GM12878 (cell line): Measurements from ENCODE around the gene SLC24A4. TPM values are rescaled to one million over a fixed set of nuclear protein-coding genes. Genes with fewer than 3 reads are reported as not detected.

Source experiments
- ATAC-seq: fragments of 200-7000 bp; cut with Tn5 transposase; 3 replicates; pipeline ENCODE4 v1.9.1; 2020; ENCODE audit warnings: mild to moderate bottlenecking, moderate library complexity
- BruUV-seq: library from RNA; stranded (reverse); fragments of 400-500 nt; replicated peaks from 2 replicates; lab custom pipeline; 2021; lab: Mats Ljungman, UMichigan
- CTCF ChIA-PET: fragments of 300-600 bp; sonication (Branson Sonifier 250); formaldehyde crosslinking; extraction: SDS; loops from one replicate; lab custom pipeline; 2021; ENCODE audit warnings: inconsistent platforms; lab: Yijun Ruan, JAX
- POLR2A ChIA-PET: fragments of 350-600 bp; formaldehyde crosslinking; extraction: SDS; loops from one replicate; lab custom pipeline; 2021; ENCODE audit warnings: inconsistent platforms; lab: Charles Lee
- RAD21 ChIA-PET: fragments of 300-600 bp; sonication (Branson Sonifier 250); formaldehyde crosslinking; loops from one replicate; lab custom pipeline; 2023; ENCODE audit warnings: antibody characterized with exemption; ENCODE audit not compliant: unreplicated experiment; lab: Charles Lee
- SMC1A ChIA-PET: fragments of 300-600 bp; sonication (Branson Sonifier 250); formaldehyde crosslinking; loops from one replicate; lab custom pipeline; 2023; ENCODE audit not compliant: unreplicated experiment, uncharacterized antibody; lab: Charles Lee
- DNase-seq: peaks from one replicate; pipeline ENCODE4 v3.0.0-alpha.2; 2011; ENCODE audit warnings: low read depth, low spot score
- FAIRE-seq: peaks from 3 replicates; lab custom pipeline; 2011; peaks lifted over from hg19 to GRCh38; lab: Jason Lieb, UNC
- H2AFZ ChIP-seq: 2 replicates; pipeline ENCODE4 v1.6.0; 2011; ENCODE audit warnings: low read depth, low read length, control low read depth; ENCODE audit not compliant: control insufficient read depth
- H3K27ac ChIP-seq: 2 replicates; pipeline ENCODE4 v1.5.1; 2011; ENCODE audit warnings: control low read depth; ENCODE audit not compliant: control insufficient read depth, insufficient read depth
- H3K27me3 ChIP-seq, 2 experiments: replicated peaks in 1 of 2; 2 replicates each; pipeline versions ENCODE4 v1.6.0 to v1.6.1; 2011; ENCODE audit warnings: low read length in 1 of 2; ENCODE audit not compliant: control insufficient read depth in 2 of 2, insufficient read depth in 2 of 2
- H3K36me3 ChIP-seq, 2 experiments: 2 replicates each; pipeline ENCODE4 v1.5.1; 2011; ENCODE audit warnings: low read length in 1 of 2; ENCODE audit not compliant: control insufficient read depth in 2 of 2, insufficient read depth in 2 of 2
- H3K4me1 ChIP-seq: 2 replicates; pipeline ENCODE4 v1.6.1; 2011; ENCODE audit warnings: mild to moderate bottlenecking, low read length, moderate library complexity, mixed read lengths; ENCODE audit not compliant: control insufficient read depth, insufficient read depth
- H3K4me2 ChIP-seq: 2 replicates; pipeline ENCODE4 v1.6.0; 2011; ENCODE audit warnings: control low read depth; ENCODE audit not compliant: control insufficient read depth, insufficient read depth
- H3K4me3 ChIP-seq: fragments of 200-600 bp; sonication (generic); 2 replicates; pipeline ENCODE4 v1.5.1; 2016
- H3K79me2 ChIP-seq: 2 replicates; pipeline ENCODE4 v1.6.0; 2011; ENCODE audit warnings: low read length; ENCODE audit not compliant: control insufficient read depth, insufficient read depth
- H3K9ac ChIP-seq: 2 replicates; pipeline ENCODE4 v1.8.0; 2011; ENCODE audit warnings: low read length, control low read depth, mixed read lengths; ENCODE audit not compliant: control insufficient read depth, insufficient read depth
- H3K9me3 ChIP-seq: replicated peaks from 3 replicates; pipeline ENCODE4 v1.5.1; 2011; ENCODE audit warnings: mild to moderate bottlenecking, low read length; ENCODE audit not compliant: control insufficient read depth, insufficient read depth
- H4K20me1 ChIP-seq: 2 replicates; pipeline ENCODE4 v1.6.0; 2011; ENCODE audit not compliant: control insufficient read depth, insufficient read depth
- ATF2 ChIP-seq: IDR thresholded peaks from 2 replicates; pipeline ENCODE4 v1.6.1; 2012; ENCODE audit warnings: low read length, inconsistent platforms
- HDAC6 ChIP-seq: fragments of 200-600 bp; sonication (generic); IDR thresholded peaks from one replicate; pipeline ENCODE4 v1.8.0; 2017; ENCODE audit warnings: antibody characterized with exemption; ENCODE audit not compliant: unreplicated experiment
- IKZF2 ChIP-seq, 2 experiments: fragments of 450-650 bp; IDR thresholded peaks; 2 replicates each; pipeline ENCODE4 v1.6.1; 2017; ENCODE audit warnings: mild to moderate bottlenecking in 2 of 2, moderate library complexity in 2 of 2
- IRF3 ChIP-seq: fragments of 450-650 bp; IDR thresholded peaks from 2 replicates; pipeline ENCODE4 v1.6.1; 2014; ENCODE audit warnings: mild to moderate bottlenecking
- IRF4 ChIP-seq: IDR thresholded peaks from 2 replicates; pipeline ENCODE4 v1.6.1; 2011; ENCODE audit warnings: low read depth, low read length
- MEF2A ChIP-seq: IDR thresholded peaks from 2 replicates; pipeline ENCODE4 v1.6.1; 2011; ENCODE audit warnings: low read depth, mild to moderate bottlenecking, low read length, moderate library complexity; ENCODE audit not compliant: insufficient read depth
- MEF2B ChIP-seq: fragments of 450-650 bp; IDR thresholded peaks from 2 replicates; pipeline ENCODE4 v1.6.1; 2018; ENCODE audit warnings: mild to moderate bottlenecking, moderate library complexity; ENCODE audit not compliant: partially characterized antibody, poor library complexity, severe bottlenecking
- POLR2A ChIP-seq: IDR thresholded peaks from 2 replicates; pipeline ENCODE4 v1.6.1; 2011; ENCODE audit warnings: low read depth, mild to moderate bottlenecking, low read length
- POLR2AphosphoS5 ChIP-seq: IDR thresholded peaks from 2 replicates; pipeline ENCODE4 v1.6.1; 2011; ENCODE audit warnings: mild to moderate bottlenecking, low read length, inconsistent platforms
- RBBP5 ChIP-seq: fragments of 200-600 bp; sonication (generic); conservative IDR thresholded peaks from 2 replicates; pipeline ENCODE4 v1.6.1; 2016
- SIN3A ChIP-seq: IDR thresholded peaks from 2 replicates; pipeline ENCODE4 v1.6.1; 2012; ENCODE audit warnings: low read depth, low read length, improper control_type of control experiment
- TARDBP ChIP-seq: IDR thresholded peaks from 2 replicates; pipeline ENCODE4 v1.6.1; 2016; ENCODE audit warnings: borderline replicate concordance
- TCF7 ChIP-seq: IDR thresholded peaks from 2 replicates; pipeline ENCODE4 v1.6.1; 2014; ENCODE audit warnings: antibody characterized with exemption, borderline replicate concordance
- YBX1 ChIP-seq: fragments of 450-650 bp; IDR thresholded peaks from 2 replicates; pipeline ENCODE4 v1.6.1; 2016; ENCODE audit warnings: antibody characterized with exemption
- ZSCAN29 ChIP-seq: fragments of 450-650 bp; IDR thresholded peaks from 2 replicates; pipeline ENCODE4 v1.6.1; 2017; ENCODE audit warnings: mild to moderate bottlenecking, moderate library complexity
- WGBS: methylation state at CpG from one replicate; pipeline ENCODE4 v1.1.6; 2016; ENCODE audit warnings: low lambda C conversion rate; ENCODE audit not compliant: insufficient replicate concordance, insufficient coverage; ENCODE audit errors: missing lambda C conversion rate; 5-methylcytosine and 5-hydroxymethylcytosine counted together
- in situ Hi-C: fragments of 300-500 bp; cut with MboI; formaldehyde crosslinking; loops from 9 replicates; pipeline ENCODE4 v1.14.3; 2018; ENCODE audit warnings: mixed read lengths
- intact Hi-C: fragments of 100-400 bp; cut with micrococcal nuclease; formaldehyde crosslinking; loops from one replicate; pipeline ENCODE4 v1.14.2; 2022; ENCODE audit not compliant: unreplicated experiment
- polyA plus RNA-seq, 11 experiments: library from polyadenylated mRNA; depleted of rRNA in 4 of 11; unstranded in 6 of 11; stranded (reverse) in 5 of 11; fragments of >200 nt; fragmentation: Nextera tagmentation in 4 of 11; fragmentation: Illumina TruSeq in 1 of 11; extraction: Ambion mirVana in 4 of 11; extraction: Trizol in 1 of 11; gene quantifications; 1 replicate in 1 of 11; 2 replicates in 10 of 11; pipeline versions ENCODE4 v1.2.1 to v1.2.3, GENCODE V29; 2011 to 2016; ENCODE audit warnings: inconsistent platforms in 2 of 11, missing spikeins in 2 of 11, low read depth in 1 of 11
- total RNA-seq, 4 experiments: library from RNA; depleted of rRNA in 3 of 4; stranded (reverse); fragments of >200 nt in 3 of 4; fragmentation: Illumina TruSeq in 1 of 4; extraction: Trizol in 1 of 4; gene quantifications; 2 replicates each; pipeline versions ENCODE4 v1.2.1 to v1.2.3, GENCODE V29; 2013 to 2021

SLC24A4 gene
- total and polyA plus RNA-seq, 10 of the 15 experiments (the other 5 are each of a cell fraction or from before 2014, with no cell fraction given): under 0.01 to 0.46 (median 0.04) TPM; not detected in 5

GRCh38 chr14:92431199-92431725, 108.3 kb downstream of the SLC24A4 start:
- no TSS peak for BruUV-seq
- no peaks in the 10 kb centered on the region for H4K20me1 ChIP-seq
- no peak for DNase-seq
- H3K9ac ChIP-seq: no peak overlapping the region
- in situ Hi-C loops: no loop called here
- 55% methylated on average over 11 of the region's 11 CpGs for WGBS
- no peak overlapping the region for H3K27ac ChIP-seq
- intact Hi-C loops: no loop called here
- no peaks in the 10 kb centered on the region for H3K79me2 ChIP-seq
- ChIA-PET CTCF (no interaction called here), RAD21 (no interaction called here), POLR2A (no interaction called here), SMC1A (no interaction called here)
- H3K9me3 ChIP-seq: no peaks in the 10 kb centered on the region
- no peaks in the 10 kb centered on the region; a peak in 1 of 4 replicates for H3K36me3 ChIP-seq
- no peak overlapping the region for H3K4me2 ChIP-seq
- H2AFZ ChIP-seq: no peak overlapping the region
- TF ChIP-seq TCF7: no peak
- TF ChIP-seq IRF3: no peak
- TF ChIP-seq IRF4: no peak
- TF ChIP-seq HDAC6: no peak
- no peak for TF ChIP-seq ZSCAN29
- no peak for TF ChIP-seq IKZF2 (IDR thresholded peaks at IDR 0.05)
- TF ChIP-seq POLR2AphosphoS5: no peak
- TF ChIP-seq ATF2: no peak
- no peak for TF ChIP-seq MEF2A
- no peak for TF ChIP-seq POLR2A
- TF ChIP-seq YBX1: no peak
- no peak for TF ChIP-seq TARDBP
- no peak for TF ChIP-seq MEF2B
- no peak for TF ChIP-seq RBBP5
- TF ChIP-seq SIN3A: no peak
- no peaks in the 10 kb centered on the region for H3K4me1 ChIP-seq
- no peak overlapping the region for H3K4me3 ChIP-seq
- H3K27me3 ChIP-seq: no peaks in the 10 kb centered on the region; a peak in 1 of 4 replicates
- ATAC-seq: no peak
- no peak for FAIRE-seq
